Epithelial cell of proximal tubule (primary cell): ENCODE results near the gene CACNG8. TPM values are rescaled to one million over a fixed set of nuclear protein-coding genes. Genes with fewer than 3 reads are reported as not detected.

Source experiments
- DNase-seq: peaks from one replicate; pipeline ENCODE4 v3.0.0-alpha.2; 2011; ENCODE audit warnings: low read depth
- H3K4me3 ChIP-seq: 2 replicates; pipeline ENCODE4 v1.5.1; 2011; ENCODE audit warnings: low read depth, mild to moderate bottlenecking, low read length
- total RNA-seq: library from RNA; depleted of rRNA; stranded (reverse); fragments of >200 nt; gene quantifications from 2 replicates; pipeline ENCODE4 v1.2.3, GENCODE V29; 2015
- TF ChIP-seq, protein P1 (sequence below): conservative IDR thresholded peaks from 2 replicates; pipeline ENCODE4 v1.5.1; 2012; ENCODE audit warnings: low read depth, mild to moderate bottlenecking, low read length

The CACNG8 gene
- total RNA-seq, 1 donor from 2014 or later = not detected

DNA sequence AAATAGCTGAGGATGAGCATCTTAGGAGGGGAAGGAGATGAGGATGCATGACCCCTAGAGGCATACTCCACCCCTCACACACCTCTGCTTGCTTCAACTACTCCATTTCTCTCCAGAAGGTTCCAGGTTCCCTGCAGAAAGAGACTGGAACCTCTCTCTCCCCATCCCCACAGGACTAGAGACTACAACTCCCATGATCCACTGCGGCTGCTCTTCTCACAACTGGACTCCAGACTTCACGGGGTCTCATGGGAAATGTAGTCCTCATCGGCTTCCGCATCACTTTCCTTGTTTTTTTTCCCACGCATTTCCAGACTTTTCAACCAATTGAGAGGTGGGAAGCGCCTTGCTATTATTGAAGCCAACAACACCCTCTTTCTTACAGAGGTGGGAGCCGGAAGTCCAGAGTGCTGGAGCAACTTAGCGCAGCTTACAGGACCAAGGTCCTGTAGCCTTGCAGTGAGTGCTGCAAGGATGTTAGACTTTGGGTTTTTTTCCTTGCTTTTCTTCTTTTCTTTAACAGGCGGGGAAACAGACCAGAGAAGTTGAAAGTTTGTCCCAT is 14.8 kb downstream of the CACNG8 start:
- TF ChIP-seq, protein P1, sequence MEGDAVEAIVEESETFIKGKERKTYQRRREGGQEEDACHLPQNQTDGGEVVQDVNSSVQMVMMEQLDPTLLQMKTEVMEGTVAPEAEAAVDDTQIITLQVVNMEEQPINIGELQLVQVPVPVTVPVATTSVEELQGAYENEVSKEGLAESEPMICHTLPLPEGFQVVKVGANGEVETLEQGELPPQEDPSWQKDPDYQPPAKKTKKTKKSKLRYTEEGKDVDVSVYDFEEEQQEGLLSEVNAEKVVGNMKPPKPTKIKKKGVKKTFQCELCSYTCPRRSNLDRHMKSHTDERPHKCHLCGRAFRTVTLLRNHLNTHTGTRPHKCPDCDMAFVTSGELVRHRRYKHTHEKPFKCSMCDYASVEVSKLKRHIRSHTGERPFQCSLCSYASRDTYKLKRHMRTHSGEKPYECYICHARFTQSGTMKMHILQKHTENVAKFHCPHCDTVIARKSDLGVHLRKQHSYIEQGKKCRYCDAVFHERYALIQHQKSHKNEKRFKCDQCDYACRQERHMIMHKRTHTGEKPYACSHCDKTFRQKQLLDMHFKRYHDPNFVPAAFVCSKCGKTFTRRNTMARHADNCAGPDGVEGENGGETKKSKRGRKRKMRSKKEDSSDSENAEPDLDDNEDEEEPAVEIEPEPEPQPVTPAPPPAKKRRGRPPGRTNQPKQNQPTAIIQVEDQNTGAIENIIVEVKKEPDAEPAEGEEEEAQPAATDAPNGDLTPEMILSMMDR = no peak
- peak; percentile 6 for DNase-seq
- H3K4me3 ChIP-seq = peak overlapping the region; percentile 4

DNA sequence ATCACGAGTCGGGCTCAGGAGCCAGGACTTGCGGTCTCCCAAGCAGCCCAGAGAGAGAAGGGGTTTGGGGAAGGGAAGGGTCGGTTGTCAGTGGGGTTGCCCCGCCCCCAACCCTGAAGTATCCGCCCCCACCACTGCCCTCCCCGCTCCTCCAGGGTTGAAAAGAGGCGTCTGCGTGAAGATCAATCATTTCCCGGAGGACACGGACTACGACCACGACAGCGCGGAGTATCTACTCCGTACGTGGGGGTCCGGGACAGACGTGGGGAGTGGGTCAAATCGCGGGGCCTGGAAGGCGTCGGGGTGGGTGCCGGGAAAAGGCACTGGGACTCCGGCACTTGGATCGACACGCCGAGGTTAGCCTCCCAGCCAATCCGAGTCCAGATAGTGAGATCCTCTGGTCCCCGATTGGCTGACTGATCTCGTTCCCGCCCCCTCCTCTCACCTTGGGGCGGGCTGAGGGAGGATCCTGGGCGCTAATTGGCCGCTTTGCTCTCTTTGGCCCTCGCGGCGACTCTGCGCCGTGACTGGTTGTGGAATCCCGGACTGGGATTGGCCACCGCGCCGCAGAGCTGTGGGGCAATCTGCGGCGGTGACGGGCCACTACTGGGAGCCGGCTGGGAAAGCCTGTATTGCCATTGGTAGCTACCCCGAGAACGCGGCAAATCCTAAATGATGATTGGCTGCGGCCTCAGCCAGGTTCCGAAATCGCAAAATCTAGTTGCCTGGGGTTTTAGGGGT is 15.4 kb downstream of the CACNG8 start:
- no peak for DNase-seq
- TF ChIP-seq, protein P1 = no peak
- peak overlapping the region; percentile 4 for H3K4me3 ChIP-seq

DNA sequence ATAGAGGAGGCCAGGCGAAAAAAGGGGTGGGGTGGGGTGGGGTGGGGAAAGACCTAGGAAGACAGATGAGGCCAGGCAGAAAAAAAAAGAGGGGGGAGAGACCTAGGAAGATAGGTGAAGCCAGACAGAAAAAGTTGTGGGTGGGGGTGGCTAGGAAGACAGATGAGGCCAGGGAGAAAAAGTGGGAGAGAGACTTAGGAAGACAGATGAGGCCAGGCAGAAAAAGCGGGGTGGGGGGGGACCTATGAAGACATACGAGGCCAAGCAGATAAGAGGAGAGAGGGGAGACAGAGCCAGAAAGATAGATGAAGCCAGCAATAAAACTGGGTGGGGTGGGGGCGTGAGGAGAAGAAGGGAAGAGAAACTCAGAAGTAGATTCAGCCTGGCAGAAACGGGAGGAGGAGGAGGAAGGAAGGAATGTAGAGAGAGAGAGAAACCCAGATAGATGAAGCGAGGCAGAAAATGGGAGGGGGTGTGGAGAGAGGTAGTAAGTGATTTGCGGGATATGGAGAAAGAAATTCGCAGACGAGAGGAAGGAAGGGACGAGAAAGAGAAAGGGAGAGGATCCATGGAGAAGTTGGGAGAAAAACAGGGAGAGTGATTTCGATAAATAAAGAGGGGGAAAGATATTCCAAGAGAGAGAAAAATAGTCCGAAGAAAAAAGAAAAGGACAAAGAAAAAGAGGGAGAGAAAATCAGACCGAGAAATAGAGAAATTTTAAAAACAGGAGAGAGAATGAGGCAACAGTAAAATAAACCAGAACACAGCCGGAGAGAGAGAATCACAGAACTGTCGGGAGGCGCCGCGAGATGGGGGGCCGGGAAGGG is 16.5 kb downstream of the CACNG8 start:
- TF ChIP-seq, protein P1 = no peak
- H3K4me3 ChIP-seq = no peak overlapping the region
- DNase-seq = no peak

DNA sequence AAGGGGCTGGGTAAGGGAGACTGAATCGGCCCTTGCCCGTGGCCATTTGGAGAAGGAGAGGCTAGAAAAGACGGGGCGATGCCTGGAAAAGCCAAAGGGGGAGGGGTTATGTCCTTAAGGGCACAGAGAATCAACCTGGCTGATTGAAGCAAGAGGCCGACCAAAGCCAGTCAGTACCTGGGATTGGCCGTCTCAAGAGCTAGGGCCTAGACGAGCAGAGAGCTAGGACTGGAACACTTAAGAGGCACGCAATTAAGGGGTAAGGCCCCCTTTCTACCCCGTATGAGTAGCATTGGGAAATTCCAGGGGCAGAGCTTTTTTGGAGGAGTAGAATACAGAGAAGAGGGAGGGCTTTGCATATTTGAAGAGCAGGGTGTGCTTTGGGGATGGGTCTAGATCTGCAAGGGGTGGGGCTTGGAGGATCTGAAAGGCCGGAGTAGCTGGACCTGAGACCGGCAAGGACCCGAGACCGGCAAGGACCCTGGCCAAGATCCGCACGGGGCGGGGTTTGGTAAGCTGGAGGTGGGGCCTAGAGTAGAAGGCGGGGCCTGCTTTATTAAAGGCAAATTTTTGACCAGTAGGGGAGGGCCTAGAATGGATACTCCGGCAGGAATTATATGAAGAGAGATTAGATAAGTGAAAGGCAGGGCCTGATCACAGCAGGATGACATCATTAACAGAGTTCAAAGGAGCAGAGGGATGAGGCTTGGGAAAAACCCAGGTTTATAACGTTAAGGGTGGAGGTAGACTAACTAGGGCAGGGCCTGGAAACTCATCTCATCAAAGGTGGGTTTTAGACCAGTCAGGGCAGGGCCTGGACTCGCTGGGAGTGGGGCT is 18.0 kb downstream of the CACNG8 start:
- no peak overlapping the region for H3K4me3 ChIP-seq
- DNase-seq = no peak
- TF ChIP-seq, protein P1 = no peak

DNA sequence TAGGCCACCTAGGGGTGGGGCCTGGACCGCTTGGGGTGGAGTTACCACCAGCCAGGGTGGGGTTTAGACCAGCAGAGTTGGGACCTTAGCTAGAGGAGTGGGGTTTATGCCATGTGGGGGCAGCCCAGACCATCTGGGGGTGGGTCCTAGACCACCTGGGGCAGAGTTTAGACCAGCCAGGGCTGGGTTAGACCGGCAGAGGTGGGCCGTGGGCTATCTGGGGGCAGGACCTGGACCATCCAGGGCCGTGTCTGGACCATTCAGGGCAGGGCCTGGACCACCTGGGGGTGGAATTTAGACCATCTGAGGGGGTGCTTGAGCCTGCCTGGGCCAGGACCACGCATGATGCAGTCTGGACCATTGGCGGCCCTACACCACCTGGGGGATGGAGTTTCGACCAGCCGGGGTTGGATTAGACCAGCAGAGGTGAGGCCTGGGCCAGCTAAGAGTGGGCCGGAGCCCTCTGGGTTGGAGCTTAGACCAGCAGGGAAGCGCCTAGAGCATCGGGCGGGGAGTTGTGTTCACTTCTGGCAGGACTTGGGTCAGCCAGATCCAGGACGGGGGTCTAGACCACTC is 18.7 kb downstream of the CACNG8 start:
- DNase-seq = no peak
- H3K4me3 ChIP-seq = no peak overlapping the region
- TF ChIP-seq, protein P1 = no peak

DNA sequence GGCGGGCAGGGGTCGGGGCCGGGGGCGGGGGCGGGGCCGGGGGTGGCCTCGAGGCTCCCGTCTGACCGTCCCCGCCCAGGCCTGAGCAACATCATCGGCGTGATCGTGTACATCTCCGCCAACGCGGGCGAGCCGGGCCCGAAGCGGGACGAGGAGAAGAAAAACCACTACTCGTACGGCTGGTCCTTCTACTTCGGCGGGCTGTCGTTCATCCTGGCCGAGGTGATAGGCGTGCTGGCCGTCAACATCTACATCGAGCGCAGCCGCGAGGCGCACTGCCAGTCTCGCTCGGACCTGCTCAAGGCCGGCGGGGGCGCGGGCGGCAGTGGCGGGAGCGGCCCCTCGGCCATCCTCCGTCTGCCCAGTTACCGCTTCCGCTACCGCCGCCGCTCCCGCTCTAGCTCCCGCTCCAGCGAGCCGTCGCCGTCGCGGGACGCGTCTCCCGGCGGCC is 19.3 kb downstream of the CACNG8 start:
- no peak for DNase-seq
- H3K4me3 ChIP-seq = no peak overlapping the region
- TF ChIP-seq, protein P1 = no peak
